ENCODE measurements around the gene PPCS.
"Not testable (repeated sequence)": the region's sequence is repeated elsewhere in the genome, so short reads cannot be mapped to it uniquely, and the experiment has no call there.

The PPCS gene

GRCh38 chr1:42450061-42450460 lies 6.3 kb upstream of the PPCS start:
- DNase-seq (ENCODE audit: low read depth in 2 of 3, low spot score in 1 of 3): no peak

GRCh38 chr1:42453386-42453785 lies 3.0 kb upstream of the PPCS start:
- DNase-seq (ENCODE audit: low read depth in 2 of 3, low spot score in 1 of 3): no peak

- no peak for DNase-seq (ENCODE audit: low read depth in 2 of 3, low spot score in 1 of 3)
Measured at GRCh38 chr1:42454403-42454802, 1.9 kb upstream of the PPCS start.

GRCh38 chr1:42456754-42457089 lies 379 bp downstream of the PPCS start:
- DNase-seq (ENCODE audit: low read depth in 2 of 3, low spot score in 1 of 3): peak; percentile 31 to 43 (median 34)

GRCh38 chr1:42461196-42461595 lies 4.9 kb downstream of the PPCS start:
- DNase-seq (ENCODE audit: low read depth in 2 of 3, low spot score in 1 of 3): no peak

- DNase-seq (ENCODE audit: low read depth in 2 of 3, low spot score in 1 of 3): peak; percentile 88 to 95 (median 92)
Measured at GRCh38 chr1:42462828-42463763, 6.8 kb downstream of the PPCS start, which contains the start of gene CCDC30. Gene CCDC30 (plus strand): TSS chr1:42463286. CDS start chr1:42480552, 17,266 bp downstream.

GRCh38 chr1:42463921-42464320 lies 7.6 kb downstream of the PPCS start:
- no peak for DNase-seq (ENCODE audit: low read depth in 2 of 3, low spot score in 1 of 3)

GRCh38 chr1:42466030-42466429 lies 9.7 kb downstream of the PPCS start:
- DNase-seq (ENCODE audit: low read depth in 2 of 3, low spot score in 1 of 3): no peak

GRCh38 chr1:42469727-42470126 lies 13.4 kb downstream of the PPCS start:
- no peak for DNase-seq (ENCODE audit: low read depth in 2 of 3, low spot score in 1 of 3)

GRCh38 chr1:42476605-42477004 lies 20.3 kb downstream of the PPCS start:
- DNase-seq (ENCODE audit: low read depth in 2 of 3, low spot score in 1 of 3): no peak

GRCh38 chr1:42477354-42477753 lies 21.0 kb downstream of the PPCS start:
- DNase-seq (ENCODE audit: low read depth in 2 of 3, low spot score in 1 of 3): not testable (repeated sequence)

- no peak for DNase-seq (ENCODE audit: low read depth in 2 of 3, low spot score in 1 of 3)
Measured at GRCh38 chr1:42477775-42478174, 21.4 kb downstream of the PPCS start.

- no peak for DNase-seq (ENCODE audit: low read depth in 2 of 3, low spot score in 1 of 3)
Measured at GRCh38 chr1:42479621-42480020, 23.3 kb downstream of the PPCS start.

GRCh38 chr1:42480921-42481320 lies 24.6 kb downstream of the PPCS start:
- DNase-seq (ENCODE audit: low read depth in 2 of 3, low spot score in 1 of 3): no peak

- no peak for DNase-seq (ENCODE audit: low read depth in 2 of 3, low spot score in 1 of 3)
Measured at GRCh38 chr1:42482635-42483153, 26.4 kb downstream of the PPCS start.

GRCh38 chr1:42484382-42484781 lies 28.0 kb downstream of the PPCS start:
- no peak for DNase-seq (ENCODE audit: low read depth in 2 of 3, low spot score in 1 of 3)

GRCh38 chr1:42490237-42490636 lies 33.9 kb downstream of the PPCS start:
- no peak for DNase-seq (ENCODE audit: low read depth in 2 of 3, low spot score in 1 of 3)

GRCh38 chr1:42502031-42502430 lies 45.7 kb downstream of the PPCS start:
- not testable (repeated sequence) for DNase-seq (ENCODE audit: low read depth in 2 of 3, low spot score in 1 of 3)

GRCh38 chr1:42504535-42505128 lies 48.3 kb downstream of the PPCS start:
- DNase-seq (ENCODE audit: low read depth in 2 of 3, low spot score in 1 of 3): no peak

GRCh38 chr1:42506576-42506975 lies 50.2 kb downstream of the PPCS start:
- DNase-seq (ENCODE audit: low read depth in 2 of 3, low spot score in 1 of 3): no peak

All from stimulated activated CD4-positive, alpha-beta T cell treated with anti-CD3 and anti-CD28 coated beads, Interleukin-12 subunit alpha, Interleukin-12 subunit beta, amount 100 ng/mL, for 48 hours (primary cell).